ENCODE results near the gene DMD.

The DMD gene

DNA sequence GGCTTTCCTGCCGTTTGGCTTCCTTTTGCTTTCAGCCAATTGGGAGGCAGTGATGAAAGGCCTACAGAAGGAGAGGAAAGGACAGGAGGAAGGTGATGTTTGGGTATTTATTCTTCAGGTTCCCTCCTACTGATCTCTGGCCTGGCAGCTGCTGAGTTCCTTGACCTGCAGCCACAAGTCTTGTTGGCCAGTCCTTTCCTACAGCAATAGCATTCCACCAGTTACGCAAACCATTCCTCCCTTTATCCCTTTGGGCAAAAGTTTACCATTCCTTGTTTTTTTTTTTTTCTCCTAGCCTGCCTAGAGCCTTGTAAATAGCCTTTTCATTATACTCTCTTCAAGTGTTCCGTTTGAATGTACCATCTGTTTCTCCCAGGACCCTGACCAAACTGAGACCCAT, 1941.4 kb downstream of the DMD start:
- Histone ChIP-seq H3K79me2 (ENCODE audit: insufficient read depth, low read length) (no peaks in the 10 kb centered on the region), H3K4me2 (ENCODE audit: insufficient read depth, low read length) (no peak overlapping the region), H3K9me3 (ENCODE audit: insufficient read depth, low read length, severe bottlenecking) (no peaks in the 10 kb centered on the region), H2AFZ (ENCODE audit: low read depth, low read length) (no peak overlapping the region), H3K4me1 (ENCODE audit: insufficient read depth, low read length) (no peaks in the 10 kb centered on the region), H3K4me3 (ENCODE audit: low read depth in 1 of 2, low read length in 2 of 2) (no peak overlapping the region), H3K27me3 (ENCODE audit: insufficient read depth, low read length, poor library complexity) (no peaks in the 10 kb centered on the region), H3K9ac (ENCODE audit: low read depth, low read length) (no peak overlapping the region), H3K36me3 (ENCODE audit: insufficient read depth, low read length) (no peaks in the 10 kb centered on the region), H3K27ac (ENCODE audit: low read length) (no peak overlapping the region), H4K20me1 (ENCODE audit: insufficient read depth, low read length) (no peaks in the 10 kb centered on the region)
- TF ChIP-seq EZH2 (IDR thresholded peaks at IDR 0.05; ENCODE audit: borderline replicate concordance, low read depth, low read length, severe bottlenecking) = no peak
- TF ChIP-seq, protein P1, sequence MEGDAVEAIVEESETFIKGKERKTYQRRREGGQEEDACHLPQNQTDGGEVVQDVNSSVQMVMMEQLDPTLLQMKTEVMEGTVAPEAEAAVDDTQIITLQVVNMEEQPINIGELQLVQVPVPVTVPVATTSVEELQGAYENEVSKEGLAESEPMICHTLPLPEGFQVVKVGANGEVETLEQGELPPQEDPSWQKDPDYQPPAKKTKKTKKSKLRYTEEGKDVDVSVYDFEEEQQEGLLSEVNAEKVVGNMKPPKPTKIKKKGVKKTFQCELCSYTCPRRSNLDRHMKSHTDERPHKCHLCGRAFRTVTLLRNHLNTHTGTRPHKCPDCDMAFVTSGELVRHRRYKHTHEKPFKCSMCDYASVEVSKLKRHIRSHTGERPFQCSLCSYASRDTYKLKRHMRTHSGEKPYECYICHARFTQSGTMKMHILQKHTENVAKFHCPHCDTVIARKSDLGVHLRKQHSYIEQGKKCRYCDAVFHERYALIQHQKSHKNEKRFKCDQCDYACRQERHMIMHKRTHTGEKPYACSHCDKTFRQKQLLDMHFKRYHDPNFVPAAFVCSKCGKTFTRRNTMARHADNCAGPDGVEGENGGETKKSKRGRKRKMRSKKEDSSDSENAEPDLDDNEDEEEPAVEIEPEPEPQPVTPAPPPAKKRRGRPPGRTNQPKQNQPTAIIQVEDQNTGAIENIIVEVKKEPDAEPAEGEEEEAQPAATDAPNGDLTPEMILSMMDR (IDR thresholded peaks at IDR 0.05; ENCODE audit: borderline replicate concordance, extremely low read depth, low read length, poor library complexity, severe bottlenecking) = no peak
- ATAC-seq (ENCODE audit: insufficient read depth, low read depth) (no peak), DNase-seq (no peak)

DNA sequence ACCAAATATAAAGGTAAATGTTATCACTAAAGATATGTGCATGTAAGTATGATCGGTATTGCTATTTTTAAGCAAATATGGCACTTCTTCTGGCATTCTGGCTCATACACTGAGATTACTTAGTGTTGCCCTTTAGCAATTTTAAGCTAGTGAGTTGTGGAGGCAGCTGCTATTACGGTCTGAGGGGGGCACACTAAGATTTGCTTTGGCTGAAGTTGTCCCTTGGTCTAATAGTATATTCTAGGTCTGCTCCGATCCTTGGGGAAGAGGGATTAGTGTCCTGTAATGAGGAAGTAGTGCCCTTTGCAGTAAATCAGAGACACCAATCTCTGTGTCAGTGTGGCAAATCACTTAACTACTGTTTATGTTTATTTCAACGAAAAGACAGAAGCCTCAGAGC, 1943.0 kb downstream of the DMD start:
- H3K9ac ChIP-seq (ENCODE audit: low read depth, low read length) = no peak overlapping the region
- TF ChIP-seq EZH2 (IDR thresholded peaks at IDR 0.05; ENCODE audit: borderline replicate concordance, low read depth, low read length, severe bottlenecking) = no peak
- ATAC-seq (ENCODE audit: insufficient read depth, low read depth) = no peak
- no peaks in the 10 kb centered on the region for H4K20me1 ChIP-seq (ENCODE audit: insufficient read depth, low read length)
- DNase-seq = no peak
- H3K9me3 ChIP-seq (ENCODE audit: insufficient read depth, low read length, severe bottlenecking) = no peaks in the 10 kb centered on the region
- H3K4me1 ChIP-seq (ENCODE audit: insufficient read depth, low read length) = no peaks in the 10 kb centered on the region
- H3K27ac ChIP-seq (ENCODE audit: low read length) = no peak overlapping the region
- H3K79me2 ChIP-seq (ENCODE audit: insufficient read depth, low read length) = no peaks in the 10 kb centered on the region
- no peaks in the 10 kb centered on the region for H3K27me3 ChIP-seq (ENCODE audit: insufficient read depth, low read length, poor library complexity)
- no peak overlapping the region for H3K4me3 ChIP-seq (ENCODE audit: low read depth in 1 of 2, low read length in 2 of 2)
- no peak overlapping the region for H2AFZ ChIP-seq (ENCODE audit: low read depth, low read length)
- no peaks in the 10 kb centered on the region for H3K36me3 ChIP-seq (ENCODE audit: insufficient read depth, low read length)
- H3K4me2 ChIP-seq (ENCODE audit: insufficient read depth, low read length) = no peak overlapping the region

DNA sequence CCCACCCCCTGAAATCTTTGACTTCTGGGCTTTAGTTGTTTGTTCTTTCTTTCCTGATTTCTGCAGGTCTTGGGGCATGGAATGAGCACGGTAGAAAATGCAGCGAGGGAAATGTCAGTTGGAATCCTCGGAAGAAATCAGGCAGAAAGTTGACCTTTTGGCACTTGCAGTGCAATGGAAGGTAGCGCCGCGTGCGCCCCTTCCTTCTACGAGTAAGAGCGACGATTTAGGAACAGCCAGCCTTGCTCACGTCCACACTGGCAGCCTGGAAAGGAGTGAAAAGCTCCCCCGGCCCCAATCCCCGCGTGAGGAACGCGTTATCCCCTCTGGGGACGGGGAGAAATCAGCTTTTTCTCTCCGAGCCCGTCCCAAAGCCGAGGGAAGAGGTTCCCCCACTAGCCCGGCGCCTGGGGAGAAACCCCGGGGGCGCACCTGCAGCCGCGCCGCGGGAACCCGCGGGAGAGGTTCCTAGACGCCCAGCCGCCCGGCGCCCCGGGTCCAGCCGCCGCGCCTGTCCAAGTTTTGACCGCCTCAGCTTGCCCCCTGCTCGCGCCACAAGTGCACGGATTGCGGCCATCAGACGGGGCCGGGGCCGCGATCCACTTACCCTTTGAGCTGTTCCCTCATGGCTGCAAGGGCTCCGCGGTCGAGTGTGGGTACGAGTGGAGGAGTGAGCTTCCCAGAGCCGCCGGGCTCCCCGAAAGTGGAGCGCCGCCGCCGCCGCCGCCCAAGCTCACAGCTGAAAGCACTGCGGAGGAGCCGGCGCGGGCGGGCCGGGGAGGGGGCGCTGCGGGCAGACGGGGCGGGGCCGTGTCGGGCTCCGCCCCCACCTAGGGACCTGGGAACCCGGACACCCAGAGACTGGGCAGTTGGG, 1944.9 kb downstream of the DMD start:
- H3K4me3 ChIP-seq (ENCODE audit: low read depth in 1 of 2, low read length in 2 of 2) = no peak overlapping the region
- no peaks in the 10 kb centered on the region for H3K9me3 ChIP-seq (ENCODE audit: insufficient read depth, low read length, severe bottlenecking)
- H3K9ac ChIP-seq (ENCODE audit: low read depth, low read length) = no peak overlapping the region
- ATAC-seq (ENCODE audit: insufficient read depth, low read depth) (no peak), DNase-seq (no peak)
- H3K79me2 ChIP-seq (ENCODE audit: insufficient read depth, low read length) = no peaks in the 10 kb centered on the region
- no peak overlapping the region for H3K4me2 ChIP-seq (ENCODE audit: insufficient read depth, low read length)
- no peaks in the 10 kb centered on the region for H3K27me3 ChIP-seq (ENCODE audit: insufficient read depth, low read length, poor library complexity)
- TF ChIP-seq, protein P1 (IDR thresholded peaks at IDR 0.05; ENCODE audit: borderline replicate concordance, extremely low read depth, low read length, poor library complexity, severe bottlenecking) = no peak
- TF ChIP-seq EZH2 (IDR thresholded peaks at IDR 0.05; ENCODE audit: borderline replicate concordance, low read depth, low read length, severe bottlenecking) = no peak
- no peaks in the 10 kb centered on the region for H4K20me1 ChIP-seq (ENCODE audit: insufficient read depth, low read length)
- H3K27ac ChIP-seq (ENCODE audit: low read length) = no peak overlapping the region
- no peak overlapping the region for H2AFZ ChIP-seq (ENCODE audit: low read depth, low read length)
- H3K4me1 ChIP-seq (ENCODE audit: insufficient read depth, low read length) = no peaks in the 10 kb centered on the region
- no peaks in the 10 kb centered on the region for H3K36me3 ChIP-seq (ENCODE audit: insufficient read depth, low read length)

DNA sequence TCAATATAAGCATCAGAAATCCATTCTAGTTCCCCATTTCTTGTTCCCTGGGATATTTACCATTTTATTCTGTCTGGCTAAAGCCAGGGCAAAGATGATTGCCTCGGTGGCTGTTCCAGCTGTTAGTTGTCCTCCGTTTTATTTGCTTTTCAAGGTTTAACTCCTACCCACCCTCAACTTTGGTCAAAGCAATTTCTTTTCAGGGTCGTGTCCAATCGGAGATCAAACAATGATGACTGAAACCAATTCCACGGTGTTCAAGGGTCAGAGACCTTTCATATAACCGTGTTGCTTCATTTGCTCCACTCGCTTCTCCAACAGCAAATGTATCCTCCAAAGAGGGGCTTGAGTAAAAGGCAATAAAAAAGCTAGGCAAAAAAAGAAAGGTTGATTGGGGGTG, 1946.0 kb downstream of the DMD start:
- TF ChIP-seq, protein P1 (IDR thresholded peaks at IDR 0.05; ENCODE audit: borderline replicate concordance, extremely low read depth, low read length, poor library complexity, severe bottlenecking) = no peak
- no peak for TF ChIP-seq EZH2 (IDR thresholded peaks at IDR 0.05; ENCODE audit: borderline replicate concordance, low read depth, low read length, severe bottlenecking)
- H2AFZ ChIP-seq (ENCODE audit: low read depth, low read length) = no peak overlapping the region
- H3K79me2 ChIP-seq (ENCODE audit: insufficient read depth, low read length) = no peaks in the 10 kb centered on the region
- H4K20me1 ChIP-seq (ENCODE audit: insufficient read depth, low read length) = no peaks in the 10 kb centered on the region
- ATAC-seq (ENCODE audit: insufficient read depth, low read depth) (no peak), DNase-seq (no peak)
- no peak overlapping the region for H3K4me3 ChIP-seq (ENCODE audit: low read depth in 1 of 2, low read length in 2 of 2)
- H3K27ac ChIP-seq (ENCODE audit: low read length) = no peak overlapping the region
- H3K9ac ChIP-seq (ENCODE audit: low read depth, low read length) = no peak overlapping the region
- H3K4me1 ChIP-seq (ENCODE audit: insufficient read depth, low read length) = no peaks in the 10 kb centered on the region
- no peaks in the 10 kb centered on the region for H3K9me3 ChIP-seq (ENCODE audit: insufficient read depth, low read length, severe bottlenecking)
- H3K36me3 ChIP-seq (ENCODE audit: insufficient read depth, low read length) = no peaks in the 10 kb centered on the region
- H3K27me3 ChIP-seq (ENCODE audit: insufficient read depth, low read length, poor library complexity) = no peaks in the 10 kb centered on the region
- no peak overlapping the region for H3K4me2 ChIP-seq (ENCODE audit: insufficient read depth, low read length)

All from DND-41 (cell line).